PC-9 (cell line): ENCODE measurements around the gene SELENOT.

Source experiments
- EZH2 ChIP-seq: fragments of 200-600 bp; sonication (generic); IDR thresholded peaks from 2 replicates; pipeline ENCODE4 v1.8.0; 2017; ENCODE audit warnings: antibody characterized with exemption, low read depth
- TF ChIP-seq, protein P1 (sequence below): fragments of 200-600 bp; sonication (generic); conservative IDR thresholded peaks from 2 replicates; pipeline ENCODE4 v1.6.1; 2017; ENCODE audit warnings: mixed run types, antibody characterized with exemption, mild to moderate bottlenecking, moderate library complexity

DNA sequence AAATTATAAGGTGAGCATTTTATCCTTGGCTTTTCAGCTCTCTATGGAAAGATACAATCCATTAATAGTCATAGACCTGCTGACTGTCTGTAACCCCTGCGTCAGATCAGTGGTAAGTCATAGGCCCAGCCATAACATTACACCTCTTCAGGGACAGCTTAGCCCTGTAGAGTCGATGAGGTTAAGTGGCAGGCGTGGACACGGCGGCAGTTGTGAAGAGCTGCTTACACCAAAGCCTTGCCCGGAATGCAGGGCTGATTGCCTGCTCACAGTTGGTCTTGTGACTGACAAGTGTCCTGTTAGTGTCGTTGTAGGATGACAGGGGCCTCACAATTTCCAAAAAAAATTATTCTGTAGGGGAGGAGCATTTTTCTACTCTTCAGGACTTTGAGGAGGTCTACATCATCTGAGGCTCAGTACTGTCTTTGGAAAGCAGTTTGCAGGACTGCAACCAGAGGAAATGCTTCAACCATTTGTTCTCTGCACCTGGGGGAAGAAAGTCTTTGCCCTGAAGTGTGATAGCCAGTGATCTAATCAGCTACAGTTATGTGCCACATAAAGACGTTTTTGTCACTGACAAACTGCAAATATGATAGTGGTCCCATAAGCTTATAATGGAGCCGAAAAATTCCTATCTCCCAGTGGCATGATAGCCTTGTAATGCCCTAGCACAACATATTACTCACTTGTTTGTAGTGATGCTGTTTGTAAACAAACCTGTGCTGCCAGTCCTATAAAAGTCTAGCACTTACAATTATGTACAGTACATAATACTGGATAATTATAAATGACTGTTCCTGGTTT is 14.9 kb upstream of the SELENOT start:
- TF ChIP-seq, protein P1, sequence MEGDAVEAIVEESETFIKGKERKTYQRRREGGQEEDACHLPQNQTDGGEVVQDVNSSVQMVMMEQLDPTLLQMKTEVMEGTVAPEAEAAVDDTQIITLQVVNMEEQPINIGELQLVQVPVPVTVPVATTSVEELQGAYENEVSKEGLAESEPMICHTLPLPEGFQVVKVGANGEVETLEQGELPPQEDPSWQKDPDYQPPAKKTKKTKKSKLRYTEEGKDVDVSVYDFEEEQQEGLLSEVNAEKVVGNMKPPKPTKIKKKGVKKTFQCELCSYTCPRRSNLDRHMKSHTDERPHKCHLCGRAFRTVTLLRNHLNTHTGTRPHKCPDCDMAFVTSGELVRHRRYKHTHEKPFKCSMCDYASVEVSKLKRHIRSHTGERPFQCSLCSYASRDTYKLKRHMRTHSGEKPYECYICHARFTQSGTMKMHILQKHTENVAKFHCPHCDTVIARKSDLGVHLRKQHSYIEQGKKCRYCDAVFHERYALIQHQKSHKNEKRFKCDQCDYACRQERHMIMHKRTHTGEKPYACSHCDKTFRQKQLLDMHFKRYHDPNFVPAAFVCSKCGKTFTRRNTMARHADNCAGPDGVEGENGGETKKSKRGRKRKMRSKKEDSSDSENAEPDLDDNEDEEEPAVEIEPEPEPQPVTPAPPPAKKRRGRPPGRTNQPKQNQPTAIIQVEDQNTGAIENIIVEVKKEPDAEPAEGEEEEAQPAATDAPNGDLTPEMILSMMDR: no peak
- TF ChIP-seq EZH2: no peak
